ENCODE results near the gene ZNF664.

Gene ZNF664

DNA sequence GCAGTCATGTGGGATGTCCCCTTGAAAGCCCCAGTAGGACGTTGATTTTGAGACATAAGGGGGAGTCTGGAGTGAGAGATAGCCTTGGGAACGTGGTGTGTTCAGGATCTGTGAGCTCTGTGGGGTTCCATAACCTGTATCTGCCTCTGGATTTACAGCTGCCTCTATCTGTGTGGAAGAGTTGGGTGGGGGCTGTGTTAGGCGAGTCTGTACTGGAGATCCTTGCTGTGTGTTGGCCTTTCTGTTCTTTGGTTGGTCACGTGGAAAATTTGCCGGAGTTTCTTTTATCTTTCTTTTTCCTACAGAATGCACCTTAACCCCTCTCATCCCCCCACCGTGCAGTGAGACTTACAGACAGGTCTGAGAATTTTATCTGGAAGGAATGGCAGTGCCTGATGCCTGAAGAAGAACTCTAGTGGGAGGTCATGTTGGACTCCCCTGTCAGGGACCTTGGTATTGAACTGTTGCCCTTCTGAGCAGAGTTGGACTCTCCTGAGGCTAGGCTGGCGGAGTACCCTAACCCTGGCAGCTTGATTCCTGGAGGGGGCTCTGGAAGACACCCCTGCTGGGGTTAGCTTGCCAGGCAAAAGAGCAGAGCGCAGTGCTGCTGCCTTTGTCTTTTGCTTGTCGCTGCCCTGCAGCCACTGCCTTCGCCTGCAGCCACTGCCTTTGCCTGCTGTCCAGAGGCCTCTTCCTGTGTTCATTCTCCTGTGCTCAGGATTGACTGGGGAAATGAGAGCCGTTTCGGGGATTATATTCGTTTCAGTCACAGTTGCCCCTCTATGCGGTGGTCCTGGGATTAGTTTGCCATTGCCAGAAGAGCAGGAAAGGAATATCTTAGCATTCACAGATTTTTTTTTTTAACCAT lies 34.1 kb downstream of the ZNF664 start:
- H3K27ac ChIP-seq, result no peak overlapping the region
- no peak for TF ChIP-seq ZFX (IDR thresholded peaks at IDR 0.05; ENCODE audit: borderline replicate concordance)
- TF ChIP-seq, protein P1, sequence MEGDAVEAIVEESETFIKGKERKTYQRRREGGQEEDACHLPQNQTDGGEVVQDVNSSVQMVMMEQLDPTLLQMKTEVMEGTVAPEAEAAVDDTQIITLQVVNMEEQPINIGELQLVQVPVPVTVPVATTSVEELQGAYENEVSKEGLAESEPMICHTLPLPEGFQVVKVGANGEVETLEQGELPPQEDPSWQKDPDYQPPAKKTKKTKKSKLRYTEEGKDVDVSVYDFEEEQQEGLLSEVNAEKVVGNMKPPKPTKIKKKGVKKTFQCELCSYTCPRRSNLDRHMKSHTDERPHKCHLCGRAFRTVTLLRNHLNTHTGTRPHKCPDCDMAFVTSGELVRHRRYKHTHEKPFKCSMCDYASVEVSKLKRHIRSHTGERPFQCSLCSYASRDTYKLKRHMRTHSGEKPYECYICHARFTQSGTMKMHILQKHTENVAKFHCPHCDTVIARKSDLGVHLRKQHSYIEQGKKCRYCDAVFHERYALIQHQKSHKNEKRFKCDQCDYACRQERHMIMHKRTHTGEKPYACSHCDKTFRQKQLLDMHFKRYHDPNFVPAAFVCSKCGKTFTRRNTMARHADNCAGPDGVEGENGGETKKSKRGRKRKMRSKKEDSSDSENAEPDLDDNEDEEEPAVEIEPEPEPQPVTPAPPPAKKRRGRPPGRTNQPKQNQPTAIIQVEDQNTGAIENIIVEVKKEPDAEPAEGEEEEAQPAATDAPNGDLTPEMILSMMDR (IDR thresholded peaks at IDR 0.05), result no peak

DNA sequence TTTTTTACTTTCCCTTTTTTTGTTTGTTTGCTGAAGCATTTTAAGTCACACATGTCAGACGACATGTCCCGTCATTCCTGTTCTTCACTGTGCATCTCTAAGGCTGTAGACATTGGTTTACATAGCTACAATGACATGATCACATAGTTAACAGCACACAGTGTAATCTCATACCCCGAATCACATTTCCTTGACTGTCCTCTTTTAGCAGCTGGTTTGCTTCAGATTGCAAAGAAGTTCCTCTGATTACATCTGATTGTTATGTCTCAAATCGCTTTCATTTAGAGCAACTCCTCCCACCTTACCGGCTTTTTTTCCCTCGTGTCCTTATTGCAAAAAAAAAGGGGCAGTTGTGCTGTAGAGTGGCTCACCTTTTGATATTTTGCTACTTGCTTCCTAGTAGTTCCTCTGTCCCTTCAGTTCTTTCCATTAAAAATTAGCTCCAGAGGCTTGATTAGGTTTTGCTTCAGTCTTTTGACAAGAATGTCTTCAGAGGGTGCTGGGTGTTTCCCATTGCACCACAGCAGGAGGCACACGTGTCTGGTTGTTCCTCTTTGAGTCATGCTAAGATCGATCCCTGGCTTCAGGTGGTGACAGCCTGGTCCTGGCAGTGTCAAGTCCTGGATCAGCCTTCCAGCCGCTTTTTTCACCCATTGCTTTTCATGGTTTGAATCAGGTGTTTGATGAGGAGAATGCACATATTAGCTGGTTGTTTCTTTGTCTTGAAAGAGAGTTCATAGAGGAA lies 35.0 kb downstream of the ZNF664 start:
- TF ChIP-seq, protein P1 (IDR thresholded peaks at IDR 0.05), result no peak
- TF ChIP-seq ZFX (IDR thresholded peaks at IDR 0.05; ENCODE audit: borderline replicate concordance), result no peak
- H3K27ac ChIP-seq, result no peak overlapping the region

DNA sequence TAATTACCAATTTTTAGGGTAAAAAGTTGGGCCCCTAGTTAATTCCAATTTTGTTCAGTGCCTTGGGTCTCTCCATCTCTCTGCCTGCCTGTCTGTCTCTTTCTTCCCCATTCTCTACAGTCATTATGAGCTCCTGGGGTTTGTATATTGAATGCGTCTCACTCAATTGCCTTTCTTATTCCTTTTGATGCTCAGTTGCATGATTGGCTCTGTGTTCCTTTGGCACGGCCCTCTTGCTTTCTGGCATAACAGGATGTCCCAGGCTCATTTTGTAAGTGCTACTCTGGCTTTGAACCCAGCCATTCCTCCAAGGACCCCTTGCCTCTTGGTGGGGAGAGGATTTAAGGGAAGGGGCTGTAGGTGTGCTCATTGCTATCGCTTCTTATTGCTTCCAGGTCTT lies 35.6 kb downstream of the ZNF664 start:
- TF ChIP-seq, protein P1 (IDR thresholded peaks at IDR 0.05), result no peak
- no peak for TF ChIP-seq ZFX (IDR thresholded peaks at IDR 0.05; ENCODE audit: borderline replicate concordance)
- H3K27ac ChIP-seq, result no peak overlapping the region

DNA sequence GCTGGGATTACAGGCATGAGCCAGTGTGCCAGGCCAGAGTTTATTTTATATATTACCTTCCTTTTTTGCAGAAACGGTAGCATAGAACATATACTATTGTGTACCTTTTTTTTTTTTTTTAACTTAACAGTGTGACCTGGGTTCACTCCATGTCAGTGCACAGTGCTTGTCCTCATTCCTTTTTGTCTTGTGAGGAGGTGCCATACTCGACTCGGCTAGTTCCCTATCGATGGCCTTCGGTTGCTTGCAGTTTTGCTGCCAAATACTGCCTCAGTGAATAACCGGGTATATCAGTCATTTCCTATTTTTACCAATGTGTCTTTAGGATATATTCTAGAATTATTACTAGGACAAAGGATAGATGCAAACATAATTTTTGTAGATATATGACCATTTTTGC lies 36.8 kb downstream of the ZNF664 start:
- no peak for TF ChIP-seq ZFX (IDR thresholded peaks at IDR 0.05; ENCODE audit: borderline replicate concordance)
- TF ChIP-seq, protein P1 (IDR thresholded peaks at IDR 0.05), result no peak
- no peak overlapping the region for H3K27ac ChIP-seq

DNA sequence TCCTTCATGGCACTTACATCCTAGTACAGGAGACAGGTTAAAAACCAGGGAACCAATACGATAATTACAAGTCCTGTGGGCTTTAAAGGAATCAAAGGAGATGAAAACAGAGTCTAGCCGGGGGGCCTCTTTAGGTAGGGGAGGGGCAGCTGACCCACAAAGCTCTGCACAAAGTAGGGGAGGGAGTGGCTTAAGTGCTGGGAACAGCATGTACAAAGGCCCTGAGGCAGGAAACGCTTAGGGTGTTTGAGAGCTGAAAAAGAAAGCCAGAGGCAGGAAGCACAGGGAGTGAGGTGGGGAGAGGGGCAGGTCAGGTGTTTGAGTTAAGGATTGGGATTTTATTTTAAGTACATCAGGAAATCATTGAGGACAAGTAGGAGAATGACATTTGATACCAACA lies 37.7 kb downstream of the ZNF664 start:
- TF ChIP-seq, protein P1 (IDR thresholded peaks at IDR 0.05), result no peak
- TF ChIP-seq ZFX (IDR thresholded peaks at IDR 0.05; ENCODE audit: borderline replicate concordance), result no peak
- no peak overlapping the region for H3K27ac ChIP-seq

DNA sequence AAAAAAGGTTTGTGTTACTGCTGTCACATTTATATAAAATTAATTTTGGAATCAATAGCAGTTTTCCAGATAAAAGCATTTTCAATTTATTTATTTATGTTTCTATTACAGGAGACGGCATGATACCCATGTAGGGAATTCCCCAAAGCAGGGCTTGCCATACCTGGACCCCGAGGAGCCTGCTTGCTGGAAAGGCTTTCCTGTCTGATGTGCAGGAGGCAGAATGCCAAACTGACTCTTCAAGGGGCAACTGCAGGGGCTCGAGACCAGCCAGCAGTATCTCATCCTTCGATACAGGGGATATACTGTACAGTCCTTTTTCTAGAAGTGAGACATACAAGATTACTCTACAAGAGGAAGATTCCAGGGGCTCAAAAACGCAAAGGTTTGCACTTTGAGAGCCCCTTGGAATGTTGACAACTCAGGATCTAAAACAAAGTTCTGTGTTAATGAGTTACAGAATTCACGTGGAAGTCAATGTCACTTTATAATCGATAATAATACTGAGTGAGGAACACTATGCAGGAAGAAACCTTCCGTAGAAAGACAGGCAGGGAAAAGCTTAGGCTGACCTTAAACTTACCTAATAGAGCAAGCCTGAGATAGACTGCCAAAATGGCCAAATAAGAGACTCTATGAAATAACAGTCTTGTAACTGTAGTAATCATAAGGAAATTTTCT lies 38.6 kb downstream of the ZNF664 start:
- no peak for TF ChIP-seq ZFX (IDR thresholded peaks at IDR 0.05; ENCODE audit: borderline replicate concordance)
- TF ChIP-seq, protein P1 (IDR thresholded peaks at IDR 0.05), result no peak
- no peak overlapping the region for H3K27ac ChIP-seq

Data from 22Rv1 (cell line).